Ascending aorta (tissue), 2 donors: ENCODE data around the gene UMAD1. TPM values are rescaled to one million over a fixed set of nuclear protein-coding genes. Genes with fewer than 3 reads are reported as not detected.

ENCODE experiments used
- DNase-seq, 2 donors: peaks; one replicate each; pipeline ENCODE4 v3.0.0-alpha.2; 2019; ENCODE audit warnings: low spot score in 2 of 2
- H3K27ac ChIP-seq, 2 donors: fragments of 200-600 bp; sonication (generic); one replicate each; pipeline ENCODE4 v1.5.1; 2016 to 2017; ENCODE audit warnings: mild to moderate bottlenecking in 1 of 2
- H3K27me3 ChIP-seq: fragments of 200-600 bp; sonication (generic); one replicate; pipeline ENCODE4 v1.5.1; 2017
- H3K36me3 ChIP-seq, 2 donors: fragments of 200-600 bp; sonication (generic); one replicate each; pipeline ENCODE4 v1.5.1; 2016
- H3K4me1 ChIP-seq, 2 donors: fragments of 200-600 bp; sonication (generic); one replicate each; pipeline ENCODE4 v1.5.1; 2016 to 2017; ENCODE audit warnings: mild to moderate bottlenecking in 1 of 2
- H3K4me3 ChIP-seq, 2 donors: fragments of 200-600 bp; sonication (generic); one replicate each; pipeline ENCODE4 v1.5.1; 2016 to 2017; ENCODE audit warnings: mild to moderate bottlenecking in 1 of 2
- H3K9me3 ChIP-seq, 2 donors: fragments of 200-600 bp; sonication (generic); one replicate each; pipeline ENCODE4 v1.5.1; 2016
- intact Hi-C: fragments of 100-400 bp; cut with DNase I; formaldehyde crosslinking; loops from one replicate; pipeline ENCODE4 v1.15.1; 2023
- total RNA-seq: library from RNA; depleted of rRNA; stranded (reverse); fragments of >200 nt; gene quantifications from one replicate; pipeline ENCODE4 v1.1.0, GENCODE V29; 2016
- TF ChIP-seq, protein P1 (sequence below), 3 experiments: fragments of 200-600 bp in 2 of 3; fragments of 450-650 bp in 1 of 3; sonication (generic) in 2 of 3; IDR thresholded peaks; one replicate each; pipeline ENCODE4 v1.5.1; 2016 to 2019; ENCODE audit warnings: antibody characterized with exemption in 3 of 3, mild to moderate bottlenecking in 1 of 3, moderate library complexity in 1 of 3

UMAD1 gene
- total RNA-seq, 1 donor from 2014 or later = 17.7 TPM

DNA sequence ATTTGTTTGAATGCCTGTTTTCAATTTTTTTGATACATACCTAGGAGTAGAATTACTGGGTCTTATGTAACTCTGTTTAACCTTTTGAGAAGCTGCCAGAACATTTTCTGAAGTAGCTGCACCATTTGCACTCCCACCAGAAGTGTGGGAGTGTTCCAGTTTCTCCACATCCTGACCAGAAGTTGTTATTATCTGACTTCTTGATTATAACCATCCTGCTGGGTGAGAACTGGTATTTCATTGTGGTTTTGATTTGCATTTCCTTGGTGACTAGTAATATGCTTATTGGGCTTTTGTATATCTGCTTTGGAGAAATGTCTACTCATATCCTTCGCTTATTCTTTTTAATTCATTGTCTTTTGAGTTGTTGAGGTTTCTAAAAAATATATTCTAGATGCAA is 210.8 kb downstream of the UMAD1 start:
- H3K4me1 ChIP-seq = no peaks in the 10 kb centered on the region
- H3K36me3 ChIP-seq = no peaks in the 10 kb centered on the region
- no peak overlapping the region for H3K27ac ChIP-seq
- TF ChIP-seq, protein P1, sequence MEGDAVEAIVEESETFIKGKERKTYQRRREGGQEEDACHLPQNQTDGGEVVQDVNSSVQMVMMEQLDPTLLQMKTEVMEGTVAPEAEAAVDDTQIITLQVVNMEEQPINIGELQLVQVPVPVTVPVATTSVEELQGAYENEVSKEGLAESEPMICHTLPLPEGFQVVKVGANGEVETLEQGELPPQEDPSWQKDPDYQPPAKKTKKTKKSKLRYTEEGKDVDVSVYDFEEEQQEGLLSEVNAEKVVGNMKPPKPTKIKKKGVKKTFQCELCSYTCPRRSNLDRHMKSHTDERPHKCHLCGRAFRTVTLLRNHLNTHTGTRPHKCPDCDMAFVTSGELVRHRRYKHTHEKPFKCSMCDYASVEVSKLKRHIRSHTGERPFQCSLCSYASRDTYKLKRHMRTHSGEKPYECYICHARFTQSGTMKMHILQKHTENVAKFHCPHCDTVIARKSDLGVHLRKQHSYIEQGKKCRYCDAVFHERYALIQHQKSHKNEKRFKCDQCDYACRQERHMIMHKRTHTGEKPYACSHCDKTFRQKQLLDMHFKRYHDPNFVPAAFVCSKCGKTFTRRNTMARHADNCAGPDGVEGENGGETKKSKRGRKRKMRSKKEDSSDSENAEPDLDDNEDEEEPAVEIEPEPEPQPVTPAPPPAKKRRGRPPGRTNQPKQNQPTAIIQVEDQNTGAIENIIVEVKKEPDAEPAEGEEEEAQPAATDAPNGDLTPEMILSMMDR (IDR thresholded peaks at IDR 0.05) = no peak
- peaks cover 0 to 7% of the 10 kb centered on the region in 2 donors for H3K9me3 ChIP-seq
- H3K27me3 ChIP-seq = no peaks in the 10 kb centered on the region
- intact Hi-C loops = no loop called here
- no peak for DNase-seq
- no peak overlapping the region for H3K4me3 ChIP-seq

DNA sequence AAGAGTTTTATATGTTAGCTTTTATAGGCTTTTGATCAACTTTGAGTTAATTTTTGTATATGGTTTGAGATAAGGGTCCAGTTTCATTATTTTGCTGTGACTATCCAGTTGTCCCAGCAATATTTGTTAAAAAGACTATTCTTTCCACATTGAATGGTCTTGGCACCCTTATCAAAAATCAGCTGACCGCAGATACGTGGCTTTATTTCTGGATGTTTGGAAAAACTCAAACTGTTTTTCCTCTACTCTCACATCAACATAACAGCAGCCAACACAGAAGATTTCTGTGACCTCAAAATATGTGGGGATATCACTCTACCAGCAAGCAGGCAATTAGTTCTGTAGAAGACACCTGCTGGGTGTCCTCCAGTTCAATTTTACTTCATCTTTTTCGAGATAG is 211.4 kb downstream of the UMAD1 start:
- Histone ChIP-seq H3K27ac (no peak overlapping the region), H3K36me3 (no peaks in the 10 kb centered on the region), H3K4me1 (no peaks in the 10 kb centered on the region), H3K9me3 (peaks cover 0 to 7% of the 10 kb centered on the region in 2 donors), H3K27me3 (no peaks in the 10 kb centered on the region), H3K4me3 (no peak overlapping the region)
- intact Hi-C loops = no loop called here
- TF ChIP-seq, protein P1 (IDR thresholded peaks at IDR 0.05) = no peak
- DNase-seq = no peak

DNA sequence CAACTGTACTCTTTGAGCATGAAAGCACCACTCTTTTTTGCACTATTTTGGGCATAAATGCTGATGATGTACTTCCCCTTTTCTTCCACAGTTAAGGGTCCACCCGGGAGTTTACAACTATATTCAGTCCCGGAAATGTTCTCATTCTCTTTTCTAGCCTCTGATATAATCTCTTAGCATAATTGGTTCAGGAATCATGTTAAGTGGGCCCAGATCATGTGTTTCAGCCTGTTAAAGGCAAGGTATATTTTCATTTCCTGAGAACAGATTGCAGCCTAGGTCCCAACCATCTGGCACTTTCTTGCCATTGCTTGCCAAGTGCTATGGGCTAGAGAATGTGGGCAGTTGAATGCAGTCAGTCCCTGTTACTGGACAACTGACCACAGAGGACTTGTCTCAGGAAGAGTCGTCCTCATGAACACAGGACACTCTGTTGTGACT is 216.6 kb downstream of the UMAD1 start:
- Histone ChIP-seq H3K27me3 (no peaks in the 10 kb centered on the region), H3K36me3 (no peaks in the 10 kb centered on the region), H3K27ac (no peak overlapping the region), H3K4me1 (no peaks in the 10 kb centered on the region), H3K9me3 (peaks cover 0 to 7% of the 10 kb centered on the region in 2 donors), H3K4me3 (no peak overlapping the region)
- TF ChIP-seq, protein P1 (IDR thresholded peaks at IDR 0.05) = no peak
- no peak for DNase-seq
- intact Hi-C loops = no loop called here

DNA sequence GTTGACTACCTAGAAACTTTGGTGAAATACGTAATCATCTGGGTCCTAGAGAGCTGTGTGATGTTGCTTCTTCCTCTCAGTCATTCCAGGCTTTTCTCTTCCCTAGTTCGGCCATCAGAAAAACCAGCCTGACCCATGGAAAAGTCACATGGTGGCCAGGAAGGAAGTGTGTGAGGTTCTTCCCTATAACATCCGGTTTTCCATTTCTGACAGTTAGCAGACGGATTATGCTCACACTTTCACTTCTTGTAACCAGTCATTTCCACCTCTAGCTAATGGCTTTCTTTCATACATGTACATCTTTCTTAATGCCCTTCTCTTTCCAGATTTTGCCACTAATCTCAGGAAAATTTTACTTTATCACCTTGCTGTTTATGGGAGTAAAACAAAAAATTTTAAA is 218.0 kb downstream of the UMAD1 start:
- Histone ChIP-seq H3K4me1 (no peaks in the 10 kb centered on the region), H3K9me3 (peaks cover 0 to 7% of the 10 kb centered on the region in 2 donors), H3K27ac (no peak overlapping the region), H3K4me3 (no peak overlapping the region), H3K27me3 (no peaks in the 10 kb centered on the region), H3K36me3 (no peaks in the 10 kb centered on the region)
- TF ChIP-seq, protein P1 (IDR thresholded peaks at IDR 0.05) = no peak
- no peak for DNase-seq
- intact Hi-C loops = no loop called here

DNA sequence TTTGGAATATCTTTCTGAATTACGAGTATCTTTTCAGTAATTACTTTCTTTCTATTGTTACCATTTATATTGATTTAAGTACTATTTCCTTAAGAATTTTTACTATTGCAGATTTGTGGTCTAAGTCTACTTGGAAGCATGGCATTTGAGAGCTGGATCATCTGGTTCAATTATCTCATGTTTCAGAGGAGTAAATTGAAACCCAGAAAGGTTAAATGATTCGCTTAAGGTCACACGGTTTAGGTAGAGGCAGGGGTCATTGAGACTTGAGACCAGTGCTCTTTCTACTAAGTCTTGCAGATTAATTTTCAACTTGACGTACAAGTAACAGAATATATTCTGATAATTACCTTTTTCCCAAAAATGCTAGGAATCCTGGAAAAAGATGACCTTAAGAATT is 218.9 kb downstream of the UMAD1 start:
- intact Hi-C loops = no loop called here
- no peak overlapping the region for H3K27ac ChIP-seq

More for the DNA sequence above, 218.9 kb downstream of the UMAD1 start:
- TF ChIP-seq, protein P1 (IDR thresholded peaks at IDR 0.05) = no peak
- Histone ChIP-seq H3K4me1 (no peaks in the 10 kb centered on the region), H3K4me3 (no peak overlapping the region), H3K27me3 (no peaks in the 10 kb centered on the region), H3K36me3 (no peaks in the 10 kb centered on the region), H3K9me3 (peaks cover 0 to 7% of the 10 kb centered on the region in 2 donors)
- no peak for DNase-seq
